HL-60 (cell line): ENCODE measurements around the gene LIPT2.

Source experiments
- DNase-seq, 2 experiments: peaks; one replicate each; pipeline ENCODE4 v3.0.0-alpha.2; 2010 to 2020; ENCODE audit warnings: low read depth in 1 of 2, low spot score in 1 of 2
- H3K27ac ChIP-seq: fragments of 250-450 bp; sonication (Bioruptor Pico); replicated peaks from 2 replicates; pipeline ENCODE4 v1.5.1; 2020; ENCODE audit warnings: mild to moderate bottlenecking, moderate library complexity
- H3K27me3 ChIP-seq: fragments of 250-450 bp; sonication (Bioruptor Pico); 2 replicates; pipeline ENCODE4 v1.5.1; 2021; ENCODE audit warnings: mild to moderate bottlenecking, moderate library complexity; ENCODE audit not compliant: insufficient read depth, poor library complexity, severe bottlenecking
- H3K4me3 ChIP-seq: replicated peaks from 2 replicates; pipeline ENCODE4 v1.5.1; 2011; ENCODE audit warnings: mild to moderate bottlenecking, control low read depth, low read length; ENCODE audit not compliant: insufficient read depth
- CTCF ChIP-seq: IDR thresholded peaks from one replicate; pipeline ENCODE4 v1.5.1; 2011; ENCODE audit warnings: low read length, control low read depth, inconsistent platforms; ENCODE audit not compliant: insufficient read depth
- GABPA ChIP-seq: IDR thresholded peaks from 2 replicates; pipeline ENCODE4 v1.6.1; 2012; ENCODE audit warnings: low read depth
- POLR2AphosphoS5 ChIP-seq: IDR thresholded peaks from 2 replicates; pipeline ENCODE4 v1.6.1; 2012; ENCODE audit warnings: low read depth
- REST ChIP-seq: IDR thresholded peaks from 2 replicates; pipeline ENCODE4 v1.6.1; 2012; ENCODE audit warnings: low read depth; ENCODE audit not compliant: insufficient replicate concordance
- SPI1 ChIP-seq: IDR thresholded peaks from 2 replicates; pipeline ENCODE4 v1.6.1; 2012; ENCODE audit warnings: low read depth, mild to moderate bottlenecking, borderline replicate concordance

Gene LIPT2

GRCh38 chr11:74532501-74533246, 39.1 kb upstream of the LIPT2 start:
- TF ChIP-seq CTCF, result no peak
- no peak for TF ChIP-seq POLR2AphosphoS5
- no peak for TF ChIP-seq SPI1
- no peak for TF ChIP-seq GABPA
- TF ChIP-seq REST, result no peak
- H3K4me3 ChIP-seq, result no peak overlapping the region
- H3K27me3 ChIP-seq, result no peaks in the 10 kb centered on the region
- H3K27ac ChIP-seq, result no peak overlapping the region
- no peak for DNase-seq

GRCh38 chr11:74524978-74525377, 31.5 kb upstream of the LIPT2 start:
- Histone ChIP-seq H3K4me3 (no peak overlapping the region), H3K27ac (no peak overlapping the region), H3K27me3 (no peaks in the 10 kb centered on the region)
- DNase-seq, result no peak
- no peak for TF ChIP-seq POLR2AphosphoS5
- TF ChIP-seq REST, result no peak

- H3K4me3 ChIP-seq, result no peak overlapping the region
- DNase-seq, result no peak
- no peak for TF ChIP-seq REST
- no peak for TF ChIP-seq GABPA
- TF ChIP-seq SPI1, result no peak
- no peak for TF ChIP-seq CTCF
- no peak for TF ChIP-seq POLR2AphosphoS5
- H3K27me3 ChIP-seq, result no peaks in the 10 kb centered on the region
- H3K27ac ChIP-seq, result no peak overlapping the region
Measured at GRCh38 chr11:74524501-74524900, 31.0 kb upstream of the LIPT2 start.
